Activated naive CD8-positive, alpha-beta T cell treated with anti-CD3 and anti-CD28 coated beads, Interleukin-2, amount 50 U/mL, for 24 hours (primary cell): ENCODE results near the gene NUDT5.
"Not testable (repeated sequence)": the region's sequence is repeated elsewhere in the genome, so short reads cannot be mapped to it uniquely, and the experiment has no call there.

Experiments
- ATAC-seq: fragments of 150-1000 bp; cut with Tn5 transposase; one replicate; pipeline ENCODE4 v1.10.0; 2021
- DNase-seq: peaks from one replicate; pipeline ENCODE4 v3.0.0; 2021
- H3K27ac Mint-ChIP-seq: one replicate; pipeline ENCODE4 v1.8.0; 2021; ENCODE audit warnings: mild to moderate bottlenecking, mixed read lengths
- H3K27me3 Mint-ChIP-seq: one replicate; pipeline ENCODE4 v1.8.0; 2021; ENCODE audit warnings: mixed read lengths
- H3K36me3 Mint-ChIP-seq: one replicate; pipeline ENCODE4 v1.8.0; 2021; ENCODE audit warnings: low read depth, mixed read lengths
- H3K4me1 Mint-ChIP-seq: one replicate; pipeline ENCODE4 v1.8.0; 2021; ENCODE audit warnings: mixed read lengths
- H3K4me3 Mint-ChIP-seq: one replicate; pipeline ENCODE4 v1.8.0; 2021; ENCODE audit warnings: mild to moderate bottlenecking, moderate library complexity, mixed read lengths
- H3K9me3 Mint-ChIP-seq: one replicate; pipeline ENCODE4 v1.8.0; 2021; ENCODE audit warnings: mixed read lengths

NUDT5 gene

GRCh38 chr10:12193193-12193592 is 2.5 kb downstream of the NUDT5 start:
- Mint-ChIP-seq H3K27me3 (no peaks in the 10 kb centered on the region), H3K4me1 (peaks cover 57% of the 10 kb centered on the region), H3K36me3 (peaks cover 46% of the 10 kb centered on the region), H3K9me3 (no peaks in the 10 kb centered on the region), H3K4me3 (no peak overlapping the region), H3K27ac (no peak overlapping the region)
- DNase-seq = no peak
- ATAC-seq = no peak

- H3K36me3 Mint-ChIP-seq = peaks cover 51% of the 10 kb centered on the region
- no peak overlapping the region for H3K4me3 Mint-ChIP-seq
- no peaks in the 10 kb centered on the region for H3K9me3 Mint-ChIP-seq
- no peak for DNase-seq
- H3K27ac Mint-ChIP-seq = peak overlapping the region; percentile 22
- ATAC-seq = no peak
- H3K27me3 Mint-ChIP-seq = no peaks in the 10 kb centered on the region
- H3K4me1 Mint-ChIP-seq = peaks cover 59% of the 10 kb centered on the region
Measured at GRCh38 chr10:12191715-12192114, 4.0 kb downstream of the NUDT5 start.

GRCh38 chr10:12189426-12189825 is 6.3 kb downstream of the NUDT5 start:
- ATAC-seq (no peak), DNase-seq (no peak)
- Mint-ChIP-seq H3K4me1 (peaks cover 53% of the 10 kb centered on the region), H3K36me3 (peaks cover 60% of the 10 kb centered on the region), H3K27me3 (no peaks in the 10 kb centered on the region), H3K9me3 (no peaks in the 10 kb centered on the region), H3K27ac (no peak overlapping the region), H3K4me3 (no peak overlapping the region)

GRCh38 chr10:12188656-12189055 is 7.0 kb downstream of the NUDT5 start:
- no peak for ATAC-seq
- H3K4me1 Mint-ChIP-seq = peaks cover 46% of the 10 kb centered on the region
- no peaks in the 10 kb centered on the region for H3K27me3 Mint-ChIP-seq
- no peak overlapping the region for H3K4me3 Mint-ChIP-seq
- DNase-seq = no peak
- H3K9me3 Mint-ChIP-seq = no peaks in the 10 kb centered on the region
- peak overlapping the region; percentile 40 for H3K27ac Mint-ChIP-seq
- H3K36me3 Mint-ChIP-seq = peaks cover 58% of the 10 kb centered on the region

- H3K4me1 Mint-ChIP-seq = peaks cover 43% of the 10 kb centered on the region
- no peak overlapping the region for H3K4me3 Mint-ChIP-seq
- H3K36me3 Mint-ChIP-seq = peaks cover 61% of the 10 kb centered on the region
Measured at GRCh38 chr10:12187321-12187905, 8.3 kb downstream of the NUDT5 start.

GRCh38 chr10:12186323-12186722 is 9.4 kb downstream of the NUDT5 start:
- peaks cover 63% of the 10 kb centered on the region for H3K36me3 Mint-ChIP-seq
- peak; percentile 52 for ATAC-seq
- DNase-seq = peak; percentile 18

More at GRCh38 chr10:12187321-12187905, 8.3 kb downstream of the NUDT5 start:
- H3K27me3 Mint-ChIP-seq = no peaks in the 10 kb centered on the region
- no peaks in the 10 kb centered on the region for H3K9me3 Mint-ChIP-seq
- DNase-seq (no peak), ATAC-seq (no peak)
- H3K27ac Mint-ChIP-seq = peak overlapping the region; percentile 74

GRCh38 chr10:12184165-12184564 is 11.5 kb downstream of the NUDT5 start:
- H3K27ac Mint-ChIP-seq = no peak overlapping the region
- ATAC-seq = no peak
- H3K4me1 Mint-ChIP-seq = peaks cover 52% of the 10 kb centered on the region
- no peak for DNase-seq
- H3K4me3 Mint-ChIP-seq = no peak overlapping the region
- peaks cover 62% of the 10 kb centered on the region for H3K36me3 Mint-ChIP-seq
- no peaks in the 10 kb centered on the region for H3K9me3 Mint-ChIP-seq
- no peaks in the 10 kb centered on the region for H3K27me3 Mint-ChIP-seq

More at GRCh38 chr10:12186323-12186722, 9.4 kb downstream of the NUDT5 start:
- peaks cover 42% of the 10 kb centered on the region for H3K4me1 Mint-ChIP-seq
- H3K9me3 Mint-ChIP-seq = no peaks in the 10 kb centered on the region
- H3K4me3 Mint-ChIP-seq = no peak overlapping the region
- no peaks in the 10 kb centered on the region for H3K27me3 Mint-ChIP-seq
- peak overlapping the region; percentile 74 for H3K27ac Mint-ChIP-seq

GRCh38 chr10:12181065-12181775 is 14.5 kb downstream of the NUDT5 start:
- H3K36me3 Mint-ChIP-seq = peaks cover 54% of the 10 kb centered on the region
- ATAC-seq = peak; percentile 99
- no peaks in the 10 kb centered on the region for H3K27me3 Mint-ChIP-seq
- peak overlapping the region; percentile 87 for H3K27ac Mint-ChIP-seq
- H3K9me3 Mint-ChIP-seq = no peaks in the 10 kb centered on the region
- H3K4me3 Mint-ChIP-seq = peak overlapping the region; percentile 19
- DNase-seq = peak; percentile 71
- peaks cover 42% of the 10 kb centered on the region for H3K4me1 Mint-ChIP-seq

- no peaks in the 10 kb centered on the region for H3K27me3 Mint-ChIP-seq
- H3K4me1 Mint-ChIP-seq = peaks cover 37% of the 10 kb centered on the region
- ATAC-seq = no peak
- no peak overlapping the region for H3K4me3 Mint-ChIP-seq
- DNase-seq = no peak
- H3K36me3 Mint-ChIP-seq = peaks cover 51% of the 10 kb centered on the region
- peak overlapping the region; percentile 87 for H3K27ac Mint-ChIP-seq
- no peaks in the 10 kb centered on the region for H3K9me3 Mint-ChIP-seq
Measured at GRCh38 chr10:12180221-12180974, 15.3 kb downstream of the NUDT5 start.

- Mint-ChIP-seq H3K4me3 (no peak overlapping the region), H3K27me3 (no peaks in the 10 kb centered on the region), H3K4me1 (peaks cover 37% of the 10 kb centered on the region), H3K36me3 (peaks cover 46% of the 10 kb centered on the region), H3K9me3 (no peaks in the 10 kb centered on the region), H3K27ac (no peak overlapping the region)
- ATAC-seq (no peak), DNase-seq (no peak)
Measured at GRCh38 chr10:12179606-12180170, 16.0 kb downstream of the NUDT5 start.

- DNase-seq (peak; percentile 20), ATAC-seq (peak; percentile 35)
- Mint-ChIP-seq H3K27ac (peak overlapping the region; percentile 72), H3K4me3 (no peak overlapping the region), H3K27me3 (no peaks in the 10 kb centered on the region), H3K36me3 (peaks cover 52% of the 10 kb centered on the region), H3K9me3 (no peaks in the 10 kb centered on the region), H3K4me1 (peaks cover 34% of the 10 kb centered on the region)
Measured at GRCh38 chr10:12177642-12178041, 18.0 kb downstream of the NUDT5 start.

- H3K36me3 Mint-ChIP-seq = peaks cover 59% of the 10 kb centered on the region
- not testable (repeated sequence) for H3K27me3 Mint-ChIP-seq, ATAC-seq, H3K4me1 Mint-ChIP-seq, DNase-seq, H3K27ac Mint-ChIP-seq, H3K9me3 Mint-ChIP-seq, H3K4me3 Mint-ChIP-seq
Measured at GRCh38 chr10:12171512-12171911, 24.2 kb downstream of the NUDT5 start.

- ATAC-seq (no peak), DNase-seq (no peak)
- Mint-ChIP-seq H3K9me3 (no peaks in the 10 kb centered on the region), H3K27me3 (no peaks in the 10 kb centered on the region), H3K27ac (no peak overlapping the region), H3K36me3 (peaks cover 47% of the 10 kb centered on the region), H3K4me1 (no peaks in the 10 kb centered on the region), H3K4me3 (no peak overlapping the region)
Measured at GRCh38 chr10:12165999-12166775, 29.5 kb downstream of the NUDT5 start.

GRCh38 chr10:12165036-12165435 is 30.7 kb downstream of the NUDT5 start:
- ATAC-seq = no peak
- H3K9me3 Mint-ChIP-seq = no peaks in the 10 kb centered on the region
- peaks cover 48% of the 10 kb centered on the region for H3K36me3 Mint-ChIP-seq

More at GRCh38 chr10:12165036-12165435, 30.7 kb downstream of the NUDT5 start:
- DNase-seq = no peak
- H3K4me3 Mint-ChIP-seq = no peak overlapping the region
- H3K27me3 Mint-ChIP-seq = no peaks in the 10 kb centered on the region
- peak overlapping the region; percentile 49 for H3K27ac Mint-ChIP-seq
- no peaks in the 10 kb centered on the region for H3K4me1 Mint-ChIP-seq
